HG03159 (cell line): ENCODE results near the gene HPD.

Experiments
- ATAC-seq: cut with Tn5 transposase; IDR thresholded peaks from one replicate; pipeline ENCODE4 v1.9.1; 2021; ENCODE audit warnings: mild to moderate bottlenecking, moderate library complexity; ENCODE audit not compliant: unreplicated experiment

The HPD gene

DNA sequence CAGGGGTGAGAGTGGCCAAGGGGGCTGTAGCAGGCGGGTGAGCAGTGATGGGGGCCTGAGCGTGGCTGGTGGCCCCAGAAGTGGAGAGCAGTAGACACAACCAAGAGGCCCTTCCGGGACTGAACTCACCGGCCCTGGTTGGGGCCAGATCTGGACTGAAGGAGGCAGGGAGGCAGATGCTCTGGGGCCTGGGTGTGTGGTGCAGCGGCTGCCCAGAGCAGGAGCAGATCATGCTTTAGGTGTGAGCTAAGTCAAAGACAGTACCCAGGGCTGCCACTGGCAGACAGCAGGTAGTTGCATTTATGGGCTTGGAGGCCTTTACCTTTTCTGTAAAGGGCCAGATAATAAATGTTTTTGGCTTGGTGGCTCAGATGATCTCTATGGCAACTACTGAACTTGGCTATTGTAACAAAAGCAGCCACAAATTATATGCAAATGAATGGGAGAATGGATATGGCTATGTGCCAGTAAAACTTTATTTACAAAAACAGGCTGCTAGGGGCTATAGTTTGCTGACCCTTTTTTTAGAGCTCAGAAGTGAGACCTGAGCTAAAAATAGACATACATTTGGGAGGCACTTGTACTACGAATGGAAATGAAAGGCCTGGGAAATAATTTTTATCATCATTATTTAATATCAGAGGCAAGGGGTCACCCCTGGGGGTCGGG, 29.3 kb downstream of the HPD start:
- ATAC-seq = no peak

- ATAC-seq = no peak
These were observed 29.8 kb downstream of the HPD start for GRCh38 chr12:121828826-121829225.

- no peak for ATAC-seq
These were observed 30.4 kb downstream of the HPD start for GRCh38 chr12:121828306-121828705.

- ATAC-seq = no peak
These were observed 31.1 kb downstream of the HPD start for GRCh38 chr12:121827351-121828099.

GRCh38 chr12:121826318-121827150, 32.1 kb downstream of the HPD start:
- no peak for ATAC-seq

- no peak for ATAC-seq
These were observed 33.6 kb downstream of the HPD start for GRCh38 chr12:121825041-121825523.

- ATAC-seq = no peak
These were observed 34.9 kb downstream of the HPD start for GRCh38 chr12:121823727-121824115.

GRCh38 chr12:121823101-121823726, 35.4 kb downstream of the HPD start:
- ATAC-seq = no peak

DNA sequence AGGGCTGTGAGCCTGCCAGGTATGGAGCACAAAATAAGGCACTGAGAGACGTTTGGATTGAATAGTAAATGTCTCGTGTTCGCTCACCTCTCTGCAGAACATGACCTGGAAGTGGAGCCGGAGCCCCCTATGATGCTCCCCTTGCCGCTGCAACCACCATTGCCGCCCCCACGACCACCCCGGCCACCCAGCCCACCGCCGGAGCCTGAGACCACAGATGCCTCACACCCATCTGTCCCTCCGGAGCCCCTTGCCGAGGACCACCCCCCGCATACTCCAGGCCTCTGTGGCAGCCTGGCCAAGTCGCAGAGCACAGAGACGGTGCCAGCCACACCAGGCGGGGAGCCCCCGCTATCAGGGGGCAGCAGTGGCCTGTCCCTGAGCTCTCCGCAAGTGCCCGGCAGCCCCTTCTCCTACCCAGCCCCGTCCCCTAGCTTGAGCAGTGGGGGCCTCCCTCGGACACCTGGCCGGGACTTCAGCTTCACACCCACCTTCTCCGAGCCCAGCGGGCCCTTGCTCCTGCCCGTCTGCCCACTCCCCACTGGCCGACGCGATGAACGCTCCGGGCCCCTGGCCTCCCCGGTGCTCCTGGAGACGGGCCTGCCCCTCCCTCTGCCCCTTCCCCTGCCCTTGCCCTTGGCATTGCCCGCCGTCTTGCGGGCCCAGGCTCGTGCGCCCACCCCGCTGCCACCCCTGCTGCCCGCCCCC, 36.1 kb downstream of the HPD start:
- no peak for ATAC-seq

- ATAC-seq = no peak
These were observed 38.6 kb downstream of the HPD start for GRCh38 chr12:121820056-121820455.

DNA sequence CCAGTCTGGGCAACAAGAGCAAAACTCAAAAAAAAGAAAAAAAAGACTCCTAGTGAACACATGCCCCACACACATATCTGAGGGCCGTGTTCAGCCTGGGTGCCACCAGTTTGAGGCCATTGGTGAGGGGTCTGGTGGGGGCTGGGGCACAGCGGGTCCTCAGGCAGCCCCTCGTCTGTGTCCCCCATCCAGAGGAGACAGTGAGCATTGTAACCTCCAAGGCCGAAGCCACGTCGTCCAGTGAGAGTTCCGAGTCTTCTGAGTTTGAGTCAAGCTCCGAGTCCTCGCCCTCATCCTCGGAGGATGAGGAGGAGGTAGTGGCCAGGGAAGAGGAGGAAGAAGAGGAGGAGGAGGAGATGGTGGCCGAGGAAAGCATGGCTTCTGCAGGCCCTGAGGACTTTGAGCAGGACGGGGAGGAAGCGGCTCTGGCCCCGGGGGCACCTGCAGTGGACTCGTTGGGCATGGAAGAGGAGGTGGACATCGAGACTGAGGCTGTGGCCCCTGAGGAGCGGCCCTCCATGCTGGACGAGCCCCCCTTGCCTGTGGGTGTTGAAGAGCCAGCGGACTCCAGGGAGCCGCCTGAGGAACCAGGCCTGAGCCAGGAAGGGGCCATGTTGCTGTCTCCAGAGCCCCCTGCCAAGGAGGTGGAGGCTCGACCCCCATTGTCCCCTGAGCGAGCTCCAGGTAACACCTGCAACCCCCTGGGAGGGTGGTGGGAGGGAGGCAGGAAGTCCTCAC, 39.3 kb downstream of the HPD start:
- ATAC-seq = no peak

DNA sequence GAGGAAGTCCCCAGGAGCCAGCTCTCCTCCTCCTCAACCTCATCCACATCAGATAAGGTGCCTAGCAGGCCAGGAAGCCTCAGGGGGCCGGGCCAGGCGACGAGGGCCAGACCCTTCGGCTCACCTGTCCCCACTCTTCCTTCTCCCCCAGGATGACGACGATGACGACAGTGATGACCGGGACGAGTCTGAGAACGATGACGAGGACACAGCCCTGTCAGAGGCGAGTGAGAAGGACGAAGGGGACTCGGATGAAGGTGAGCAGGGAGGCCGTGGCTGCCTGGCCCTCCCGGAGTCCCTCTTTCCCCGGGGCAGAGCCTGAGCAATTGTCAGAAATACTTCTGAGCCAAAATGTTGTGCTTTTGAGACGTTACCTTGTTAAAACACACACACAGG, 41.0 kb downstream of the HPD start:
- no peak for ATAC-seq

DNA sequence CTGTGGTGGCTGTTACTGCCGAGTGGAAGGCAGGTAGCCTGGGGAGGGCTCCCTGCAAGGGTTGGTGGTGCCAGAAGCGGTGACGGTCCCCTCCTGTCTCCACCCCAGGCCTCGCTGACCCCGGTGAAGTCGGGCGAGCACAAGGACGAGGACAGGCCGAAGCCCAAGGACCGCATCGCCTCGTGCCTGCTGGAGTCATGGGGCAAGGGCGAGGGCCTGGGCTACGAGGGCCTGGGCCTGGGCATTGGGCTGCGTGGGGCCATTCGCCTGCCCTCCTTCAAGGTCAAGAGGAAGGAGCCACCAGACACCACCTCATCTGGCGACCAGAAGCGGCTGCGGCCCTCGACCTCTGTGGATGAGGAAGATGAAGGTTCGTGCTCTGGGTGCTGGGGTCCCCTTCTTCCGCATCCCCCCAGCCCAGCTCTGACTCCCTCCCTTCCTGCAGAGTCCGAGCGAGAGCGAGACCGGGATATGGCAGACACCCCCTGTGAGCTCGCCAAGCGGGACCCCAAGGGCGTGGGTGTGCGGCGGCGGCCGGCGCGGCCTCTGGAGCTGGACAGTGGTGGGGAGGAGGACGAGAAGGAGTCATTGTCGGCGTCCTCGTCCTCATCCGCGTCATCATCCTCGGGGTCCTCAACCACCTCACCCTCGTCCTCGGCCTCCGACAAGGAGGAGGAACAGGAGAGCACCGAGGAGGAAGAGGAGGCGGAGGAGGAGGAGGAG, 41.6 kb downstream of the HPD start:
- no peak for ATAC-seq

DNA sequence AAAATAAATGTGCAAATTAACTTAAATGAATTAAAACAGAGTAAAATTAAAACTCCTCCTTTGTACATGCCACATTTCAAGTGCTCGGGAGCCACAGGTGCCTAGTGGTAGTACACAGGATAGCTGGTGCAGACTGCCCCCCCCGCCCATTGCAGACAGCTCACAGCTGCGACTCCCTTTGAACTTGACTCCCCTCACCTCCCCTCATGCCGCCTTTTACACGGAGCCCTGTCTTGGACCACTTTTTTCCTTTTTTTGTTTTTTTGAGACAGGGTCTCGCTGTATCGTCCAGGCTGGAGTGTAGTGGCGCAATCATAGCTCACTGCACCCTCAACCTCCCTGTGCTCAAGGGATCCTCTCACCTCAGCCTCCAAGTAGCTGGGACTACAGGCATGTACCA, 43.4 kb downstream of the HPD start:
- no peak for ATAC-seq

GRCh38 chr12:121814429-121815119, 44.1 kb downstream of the HPD start:
- no peak for ATAC-seq

DNA sequence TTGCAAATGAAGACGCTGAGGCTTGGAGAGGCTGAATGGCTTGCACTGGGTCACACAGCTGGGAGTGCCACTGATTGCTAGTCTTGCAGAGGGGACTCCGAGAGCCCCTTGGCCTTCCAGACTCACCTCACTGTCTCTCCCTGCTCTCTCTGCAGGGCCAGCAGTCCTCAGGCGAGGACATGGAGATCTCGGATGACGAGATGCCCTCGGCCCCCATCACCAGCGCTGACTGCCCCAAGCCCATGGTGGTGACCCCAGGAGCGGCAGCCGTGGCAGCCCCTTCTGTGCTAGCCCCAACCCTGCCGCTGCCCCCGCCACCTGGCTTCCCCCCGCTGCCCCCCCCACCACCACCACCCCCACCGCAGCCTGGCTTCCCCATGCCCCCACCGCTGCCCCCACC, 44.7 kb downstream of the HPD start:
- ATAC-seq = no peak

GRCh38 chr12:121812921-121813896, 45.5 kb downstream of the HPD start:
- ATAC-seq = no peak
